ENCODE measurements around the gene CENPX. TPM values are rescaled to one million over a fixed set of nuclear protein-coding genes. Genes with fewer than 3 reads are reported as not detected.

Gene CENPX
- total and polyA plus RNA-seq, 2 of the 13 experiments (the other 11 are each of a cell fraction or from before 2014, with no cell fraction given) = 92.7 to 170 TPM

GRCh38 chr17:82023447-82024241 is 966 bp upstream of the CENPX start (continued):
- TF ChIP-seq, protein P1, sequence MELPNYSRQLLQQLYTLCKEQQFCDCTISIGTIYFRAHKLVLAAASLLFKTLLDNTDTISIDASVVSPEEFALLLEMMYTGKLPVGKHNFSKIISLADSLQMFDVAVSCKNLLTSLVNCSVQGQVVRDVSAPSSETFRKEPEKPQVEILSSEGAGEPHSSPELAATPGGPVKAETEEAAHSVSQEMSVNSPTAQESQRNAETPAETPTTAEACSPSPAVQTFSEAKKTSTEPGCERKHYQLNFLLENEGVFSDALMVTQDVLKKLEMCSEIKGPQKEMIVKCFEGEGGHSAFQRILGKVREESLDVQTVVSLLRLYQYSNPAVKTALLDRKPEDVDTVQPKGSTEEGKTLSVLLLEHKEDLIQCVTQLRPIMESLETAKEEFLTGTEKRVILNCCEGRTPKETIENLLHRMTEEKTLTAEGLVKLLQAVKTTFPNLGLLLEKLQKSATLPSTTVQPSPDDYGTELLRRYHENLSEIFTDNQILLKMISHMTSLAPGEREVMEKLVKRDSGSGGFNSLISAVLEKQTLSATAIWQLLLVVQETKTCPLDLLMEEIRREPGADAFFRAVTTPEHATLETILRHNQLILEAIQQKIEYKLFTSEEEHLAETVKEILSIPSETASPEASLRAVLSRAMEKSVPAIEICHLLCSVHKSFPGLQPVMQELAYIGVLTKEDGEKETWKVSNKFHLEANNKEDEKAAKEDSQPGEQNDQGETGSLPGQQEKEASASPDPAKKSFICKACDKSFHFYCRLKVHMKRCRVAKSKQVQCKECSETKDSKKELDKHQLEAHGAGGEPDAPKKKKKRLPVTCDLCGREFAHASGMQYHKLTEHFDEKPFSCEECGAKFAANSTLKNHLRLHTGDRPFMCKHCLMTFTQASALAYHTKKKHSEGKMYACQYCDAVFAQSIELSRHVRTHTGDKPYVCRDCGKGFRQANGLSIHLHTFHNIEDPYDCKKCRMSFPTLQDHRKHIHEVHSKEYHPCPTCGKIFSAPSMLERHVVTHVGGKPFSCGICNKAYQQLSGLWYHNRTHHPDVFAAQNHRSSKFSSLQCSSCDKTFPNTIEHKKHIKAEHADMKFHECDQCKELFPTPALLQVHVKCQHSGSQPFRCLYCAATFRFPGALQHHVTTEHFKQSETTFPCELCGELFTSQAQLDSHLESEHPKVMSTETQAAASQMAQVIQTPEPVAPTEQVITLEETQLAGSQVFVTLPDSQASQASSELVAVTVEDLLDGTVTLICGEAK (IDR thresholded peaks at IDR 0.05) = no peak
- TF ChIP-seq, protein P1 (CRISPR knock-in tag; IDR thresholded peaks at IDR 0.05) = peak; percentile 63
- TF ChIP-seq NKX3-1 (CRISPR knock-in tag; IDR thresholded peaks at IDR 0.05) = peak; percentile 35
- TF ChIP-seq ZNF160 (CRISPR knock-in tag; IDR thresholded peaks at IDR 0.05) = 0 out of 2 replicates have a peak, but pooled peaks have one; percentile 23
- TF ChIP-seq ZNF816 (CRISPR knock-in tag; IDR thresholded peaks at IDR 0.05; ENCODE audit: borderline replicate concordance) = no peak
- no peak for TF ChIP-seq POLR2AphosphoS2 (IDR thresholded peaks at IDR 0.05; ENCODE audit: low read depth, low read length)
- no peak for TF ChIP-seq BHLHE40 (IDR thresholded peaks at IDR 0.05; ENCODE audit: low read length)
- no peak for TF ChIP-seq ZBTB49 (CRISPR knock-in tag; IDR thresholded peaks at IDR 0.05; ENCODE audit: borderline replicate concordance)
- peak; percentile 96 for TF ChIP-seq ARID2 (CRISPR knock-in tag; IDR thresholded peaks at IDR 0.05; ENCODE audit: borderline replicate concordance)
- TF ChIP-seq, protein P2, sequence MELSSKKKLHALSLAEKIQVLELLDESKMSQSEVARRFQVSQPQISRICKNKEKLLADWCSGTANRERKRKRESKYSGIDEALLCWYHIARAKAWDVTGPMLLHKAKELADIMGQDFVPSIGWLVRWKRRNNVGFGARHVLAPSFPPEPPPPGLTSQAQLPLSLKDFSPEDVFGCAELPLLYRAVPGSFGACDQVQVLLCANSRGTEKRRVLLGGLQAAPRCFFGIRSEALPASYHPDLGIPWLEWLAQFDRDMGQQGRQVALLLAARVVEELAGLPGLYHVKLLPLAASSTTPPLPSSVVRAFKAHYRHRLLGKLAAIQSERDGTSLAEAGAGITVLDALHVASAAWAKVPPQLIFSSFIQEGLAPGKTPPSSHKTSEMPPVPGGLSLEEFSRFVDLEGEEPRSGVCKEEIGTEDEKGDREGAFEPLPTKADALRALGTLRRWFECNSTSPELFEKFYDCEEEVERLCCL (CRISPR knock-in tag; IDR thresholded peaks at IDR 0.05; ENCODE audit: borderline replicate concordance) = peak; percentile 62; the same call in 1 of the 2 replicates
- TF ChIP-seq ZNF253 (CRISPR knock-in tag; IDR thresholded peaks at IDR 0.05; ENCODE audit: borderline replicate concordance) = no peak
- TF ChIP-seq ZBTB39 (CRISPR knock-in tag; IDR thresholded peaks at IDR 0.05) = no peak

Data from HepG2 (cell line).